IPS-15b (cell line): ENCODE measurements around the gene SUCLG2.

Experiments
- H3K27me3 ChIP-seq: one replicate; pipeline ENCODE4 v1.6.1; 2013; ENCODE audit warnings: low read length; ENCODE audit not compliant: control insufficient read depth, insufficient read depth
- H3K36me3 ChIP-seq: one replicate; pipeline ENCODE4 v1.6.1; 2013; ENCODE audit warnings: low read length; ENCODE audit not compliant: control insufficient read depth, insufficient read depth
- H3K4me1 ChIP-seq: one replicate; pipeline ENCODE4 v1.6.1; 2013; ENCODE audit warnings: mild to moderate bottlenecking, low read length; ENCODE audit not compliant: control insufficient read depth, insufficient read depth
- H3K4me3 ChIP-seq: one replicate; pipeline ENCODE4 v1.5.1; 2013; ENCODE audit warnings: low read depth, low read length
- H3K9ac ChIP-seq: one replicate; pipeline ENCODE4 v1.6.1; 2013; ENCODE audit warnings: low read depth, mild to moderate bottlenecking, low read length
- H3K9me3 ChIP-seq: one replicate; pipeline ENCODE4 v1.6.1; 2013; ENCODE audit warnings: mild to moderate bottlenecking, low read length; ENCODE audit not compliant: control insufficient read depth, insufficient read depth

Gene SUCLG2

GRCh38 chr3:67376416-67376815, 278.0 kb downstream of the SUCLG2 start:
- Histone ChIP-seq H3K36me3 (no peaks in the 10 kb centered on the region), H3K4me1 (no peaks in the 10 kb centered on the region), H3K9me3 (no peaks in the 10 kb centered on the region), H3K4me3 (no peak overlapping the region), H3K9ac (no peak overlapping the region), H3K27me3 (no peaks in the 10 kb centered on the region)

GRCh38 chr3:67375976-67376375, 278.4 kb downstream of the SUCLG2 start:
- Histone ChIP-seq H3K4me3 (no peak overlapping the region), H3K9ac (no peak overlapping the region), H3K27me3 (no peaks in the 10 kb centered on the region), H3K4me1 (no peaks in the 10 kb centered on the region), H3K9me3 (no peaks in the 10 kb centered on the region), H3K36me3 (no peaks in the 10 kb centered on the region)

GRCh38 chr3:67362686-67363085, 291.7 kb downstream of the SUCLG2 start:
- H3K9me3 ChIP-seq: no peaks in the 10 kb centered on the region
- no peaks in the 10 kb centered on the region for H3K4me1 ChIP-seq
- no peak overlapping the region for H3K4me3 ChIP-seq
- H3K27me3 ChIP-seq: no peaks in the 10 kb centered on the region
- H3K36me3 ChIP-seq: no peaks in the 10 kb centered on the region
- H3K9ac ChIP-seq: no peak overlapping the region

DNA sequence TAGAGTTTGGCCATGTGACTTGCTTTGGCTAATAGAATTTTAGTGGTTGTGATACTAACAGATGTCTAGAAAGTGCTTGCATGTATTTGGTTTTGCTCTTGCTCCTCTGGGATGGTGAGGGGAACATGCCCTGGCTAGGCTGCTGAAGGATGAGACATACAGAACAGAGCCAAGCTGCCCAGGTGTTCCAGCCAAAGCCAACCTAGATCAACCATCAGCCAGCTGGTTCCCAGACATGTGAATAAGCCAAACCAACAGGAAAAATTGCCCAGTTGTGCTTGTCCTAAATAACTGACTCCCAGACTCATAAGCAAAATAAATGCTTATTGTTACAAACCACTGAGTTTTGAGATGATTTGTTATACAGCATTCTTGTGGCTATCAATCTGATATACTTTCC, 292.6 kb downstream of the SUCLG2 start:
- H3K36me3 ChIP-seq: no peaks in the 10 kb centered on the region
- no peak overlapping the region for H3K9ac ChIP-seq
- H3K27me3 ChIP-seq: no peaks in the 10 kb centered on the region
- H3K4me3 ChIP-seq: no peak overlapping the region
- H3K9me3 ChIP-seq: no peaks in the 10 kb centered on the region
- H3K4me1 ChIP-seq: no peaks in the 10 kb centered on the region

- Histone ChIP-seq H3K4me1 (no peaks in the 10 kb centered on the region), H3K27me3 (no peaks in the 10 kb centered on the region), H3K9ac (no peak overlapping the region), H3K4me3 (no peak overlapping the region), H3K9me3 (no peaks in the 10 kb centered on the region), H3K36me3 (no peaks in the 10 kb centered on the region)
These were observed 293.1 kb downstream of the SUCLG2 start for GRCh38 chr3:67361323-67361722.

DNA sequence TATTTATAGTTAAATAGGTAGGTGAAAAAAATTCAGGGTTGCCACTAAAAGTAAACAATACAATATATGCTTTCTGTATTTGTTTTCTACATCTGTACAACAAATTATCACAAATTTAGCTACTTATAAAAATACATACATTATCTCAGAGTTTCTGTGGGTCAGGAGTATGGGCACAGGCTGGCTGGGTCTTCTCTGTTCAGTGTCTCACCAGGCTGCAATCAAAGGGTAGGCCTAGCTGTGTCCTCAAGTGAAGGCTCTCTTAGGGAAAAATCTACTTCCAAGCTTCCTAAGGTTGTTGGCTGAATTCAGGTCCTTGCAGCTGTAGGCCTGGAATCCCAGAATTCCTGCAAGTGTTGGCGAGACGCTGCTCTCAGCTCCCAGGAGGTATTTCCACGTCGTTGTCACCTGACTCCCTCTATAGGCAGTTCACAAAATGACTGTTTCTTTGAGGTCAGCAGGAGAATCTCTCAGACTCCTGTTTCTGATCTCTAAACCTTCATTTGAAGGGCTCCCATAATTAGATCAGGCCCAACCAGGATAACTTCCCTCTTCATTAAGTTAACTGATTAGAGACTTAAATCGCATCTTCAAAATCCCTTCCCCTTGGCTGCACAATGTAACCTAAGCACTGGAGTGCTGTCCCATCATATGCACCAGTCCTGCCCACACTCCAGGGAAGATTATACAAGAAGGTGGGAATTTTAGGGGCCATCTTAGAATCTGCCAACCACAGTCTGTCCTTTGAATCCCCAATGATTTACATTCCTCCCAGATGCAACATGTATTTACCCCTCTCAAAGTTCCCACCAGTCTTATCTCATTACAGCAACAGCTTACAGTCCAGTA, 296.6 kb downstream of the SUCLG2 start:
- Histone ChIP-seq H3K27me3 (no peaks in the 10 kb centered on the region), H3K9ac (no peak overlapping the region), H3K4me3 (no peak overlapping the region), H3K36me3 (no peaks in the 10 kb centered on the region), H3K4me1 (peaks cover 4% of the 10 kb centered on the region), H3K9me3 (no peaks in the 10 kb centered on the region)

- no peaks in the 10 kb centered on the region for H3K9me3 ChIP-seq
- no peaks in the 10 kb centered on the region for H3K36me3 ChIP-seq
- peaks cover 4% of the 10 kb centered on the region for H3K4me1 ChIP-seq
- no peak overlapping the region for H3K9ac ChIP-seq
- H3K4me3 ChIP-seq: no peak overlapping the region
- no peaks in the 10 kb centered on the region for H3K27me3 ChIP-seq
These were observed 304.7 kb downstream of the SUCLG2 start for GRCh38 chr3:67349551-67350174.

- Histone ChIP-seq H3K4me1 (no peaks in the 10 kb centered on the region), H3K36me3 (no peaks in the 10 kb centered on the region), H3K27me3 (no peaks in the 10 kb centered on the region), H3K9ac (no peak overlapping the region), H3K9me3 (no peaks in the 10 kb centered on the region), H3K4me3 (no peak overlapping the region)
These were observed 308.3 kb downstream of the SUCLG2 start for GRCh38 chr3:67346081-67346480.

- Histone ChIP-seq H3K9me3 (no peaks in the 10 kb centered on the region), H3K4me1 (no peaks in the 10 kb centered on the region), H3K36me3 (no peaks in the 10 kb centered on the region), H3K4me3 (no peak overlapping the region), H3K9ac (no peak overlapping the region), H3K27me3 (no peaks in the 10 kb centered on the region)
These were observed 318.6 kb downstream of the SUCLG2 start for GRCh38 chr3:67335813-67336212.

DNA sequence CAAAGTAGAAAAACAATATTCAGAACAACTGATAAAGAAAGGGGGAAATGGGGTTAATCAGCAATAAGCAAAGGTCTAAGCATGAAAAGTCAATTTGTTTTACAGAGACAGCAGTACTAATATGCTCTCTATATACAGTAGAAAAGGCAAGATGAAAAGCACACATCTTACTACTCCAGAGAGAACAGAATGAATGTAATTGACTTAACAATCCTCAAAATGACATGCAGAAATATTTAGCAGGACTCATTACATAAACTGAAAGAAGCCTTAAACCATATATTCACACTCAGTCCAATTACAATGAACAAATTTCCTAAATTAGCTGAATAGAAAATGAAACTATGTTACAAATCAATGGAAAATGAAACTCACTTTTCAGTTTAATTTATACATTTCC, 319.8 kb downstream of the SUCLG2 start:
- Histone ChIP-seq H3K4me3 (no peak overlapping the region), H3K9me3 (no peaks in the 10 kb centered on the region), H3K9ac (no peak overlapping the region), H3K4me1 (no peaks in the 10 kb centered on the region), H3K27me3 (no peaks in the 10 kb centered on the region), H3K36me3 (no peaks in the 10 kb centered on the region)

DNA sequence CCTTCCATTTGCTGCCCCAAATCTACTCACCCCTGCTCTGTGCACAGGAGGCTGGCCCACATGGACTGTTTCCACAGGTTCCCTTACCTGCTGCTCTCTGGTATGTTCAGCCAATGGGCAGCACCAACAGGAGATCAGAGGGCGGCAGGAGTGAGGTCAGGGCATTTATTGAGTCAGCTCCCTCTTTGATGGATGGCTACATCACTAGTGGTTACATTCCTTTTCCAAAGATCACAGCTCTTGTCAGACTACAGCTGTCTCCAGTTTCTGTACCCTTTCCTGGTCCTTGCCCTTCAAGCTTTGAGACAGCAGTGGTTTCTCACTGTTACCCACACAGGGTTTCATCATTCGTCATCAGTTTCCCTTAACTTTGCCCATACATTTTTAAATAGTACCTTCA, 325.1 kb downstream of the SUCLG2 start:
- H3K36me3 ChIP-seq: no peaks in the 10 kb centered on the region
- H3K9me3 ChIP-seq: no peaks in the 10 kb centered on the region
- no peaks in the 10 kb centered on the region for H3K4me1 ChIP-seq
- H3K4me3 ChIP-seq: no peak overlapping the region
- H3K9ac ChIP-seq: no peak overlapping the region
- no peaks in the 10 kb centered on the region for H3K27me3 ChIP-seq

GRCh38 chr3:67327582-67327981, 326.8 kb downstream of the SUCLG2 start:
- Histone ChIP-seq H3K9ac (no peak overlapping the region), H3K27me3 (no peaks in the 10 kb centered on the region), H3K4me3 (no peak overlapping the region), H3K9me3 (no peaks in the 10 kb centered on the region), H3K4me1 (no peaks in the 10 kb centered on the region), H3K36me3 (no peaks in the 10 kb centered on the region)
